ENCODE results near the gene OR4D2.
A peak's percentile ranks its signal among the peaks of the same experiment; 100 is the strongest.

OR4D2 gene

DNA sequence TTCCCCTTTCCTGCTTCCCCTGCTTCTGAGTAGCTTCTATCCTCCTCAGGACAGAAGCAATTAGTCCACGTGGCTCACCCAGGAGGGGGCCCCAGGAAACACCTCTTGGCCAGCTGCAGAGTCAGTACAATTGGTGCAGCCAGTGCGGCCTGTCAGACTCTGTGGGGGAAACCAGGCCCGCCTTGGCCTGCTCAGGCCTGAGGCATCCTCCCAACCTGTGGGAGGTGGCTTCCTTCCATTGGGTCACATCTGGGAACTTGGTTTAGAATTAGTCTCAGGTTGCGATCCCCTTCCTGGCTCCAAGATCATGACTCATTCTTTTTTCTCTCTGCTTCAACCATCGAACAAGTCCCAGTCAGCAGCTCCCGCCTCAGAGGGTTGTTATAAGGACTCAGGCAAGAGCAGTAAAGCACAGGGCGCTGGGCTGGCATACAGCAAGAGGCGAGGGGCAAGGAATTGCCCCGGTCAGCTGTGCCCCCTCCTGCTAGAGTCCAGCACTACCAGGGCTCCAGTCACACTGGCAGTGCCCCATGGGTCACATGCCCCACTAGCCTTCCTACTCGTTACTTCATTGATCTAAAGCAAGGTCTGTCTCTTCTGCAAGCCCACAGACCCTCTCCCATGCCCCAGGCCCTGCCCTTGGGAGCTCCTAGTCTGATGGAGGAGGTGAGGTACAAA is 17.7 kb downstream of the OR4D2 start:
- TF ChIP-seq, protein P1, sequence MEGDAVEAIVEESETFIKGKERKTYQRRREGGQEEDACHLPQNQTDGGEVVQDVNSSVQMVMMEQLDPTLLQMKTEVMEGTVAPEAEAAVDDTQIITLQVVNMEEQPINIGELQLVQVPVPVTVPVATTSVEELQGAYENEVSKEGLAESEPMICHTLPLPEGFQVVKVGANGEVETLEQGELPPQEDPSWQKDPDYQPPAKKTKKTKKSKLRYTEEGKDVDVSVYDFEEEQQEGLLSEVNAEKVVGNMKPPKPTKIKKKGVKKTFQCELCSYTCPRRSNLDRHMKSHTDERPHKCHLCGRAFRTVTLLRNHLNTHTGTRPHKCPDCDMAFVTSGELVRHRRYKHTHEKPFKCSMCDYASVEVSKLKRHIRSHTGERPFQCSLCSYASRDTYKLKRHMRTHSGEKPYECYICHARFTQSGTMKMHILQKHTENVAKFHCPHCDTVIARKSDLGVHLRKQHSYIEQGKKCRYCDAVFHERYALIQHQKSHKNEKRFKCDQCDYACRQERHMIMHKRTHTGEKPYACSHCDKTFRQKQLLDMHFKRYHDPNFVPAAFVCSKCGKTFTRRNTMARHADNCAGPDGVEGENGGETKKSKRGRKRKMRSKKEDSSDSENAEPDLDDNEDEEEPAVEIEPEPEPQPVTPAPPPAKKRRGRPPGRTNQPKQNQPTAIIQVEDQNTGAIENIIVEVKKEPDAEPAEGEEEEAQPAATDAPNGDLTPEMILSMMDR (IDR thresholded peaks at IDR 0.05; ENCODE audit: low read depth, low read length, missing control alignments): no peak
- H3K4me3 ChIP-seq (ENCODE audit: low read depth, low read length): no peak overlapping the region
- in situ Hi-C loops (cut with HindIII; ENCODE audit: low sequenced_read_pairs): no loop called here
- DNase-seq (ENCODE audit: low read depth): peak; percentile 86

DNA sequence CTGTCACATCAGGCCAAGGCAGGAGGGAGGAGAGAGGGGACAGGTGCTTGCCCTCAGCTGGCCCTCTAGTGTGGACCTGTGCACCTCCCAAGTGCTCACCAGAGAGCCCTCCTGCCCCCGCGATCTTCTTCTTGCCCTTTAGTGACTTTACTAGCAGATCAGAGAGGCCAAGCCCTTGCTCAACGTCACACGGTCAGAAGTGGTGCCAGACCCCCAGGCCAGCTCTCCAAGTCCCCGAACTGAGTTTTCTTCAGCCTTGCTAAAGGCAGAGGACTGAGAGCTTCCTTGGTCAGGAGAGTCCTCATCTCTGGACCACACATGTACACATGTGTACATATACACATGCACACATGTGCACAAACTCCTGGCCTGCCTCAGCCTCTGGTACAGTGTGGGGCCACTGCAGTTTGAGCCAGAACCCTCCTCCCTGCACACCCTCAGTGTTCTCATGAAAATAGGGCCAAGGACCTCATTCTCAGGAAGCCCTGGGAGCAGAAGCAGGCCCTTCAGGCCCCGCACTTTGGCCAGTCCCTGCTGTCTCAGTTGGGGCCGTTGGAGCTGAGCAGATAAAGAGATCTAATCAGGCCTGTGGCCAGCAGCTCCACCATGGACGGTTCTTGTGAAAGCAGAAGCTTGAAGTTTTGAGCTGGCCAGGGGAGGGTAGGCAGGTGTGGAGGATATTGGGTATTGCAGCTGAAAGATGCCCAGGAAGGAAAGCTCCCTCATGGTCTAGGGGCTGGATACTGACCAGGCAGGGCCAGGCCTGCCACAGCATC is 18.4 kb downstream of the OR4D2 start:
- DNase-seq (ENCODE audit: low read depth): no peak
- in situ Hi-C loops (cut with HindIII; ENCODE audit: low sequenced_read_pairs): no loop called here
- TF ChIP-seq, protein P1 (IDR thresholded peaks at IDR 0.05; ENCODE audit: low read depth, low read length, missing control alignments): no peak
- no peak overlapping the region for H3K4me3 ChIP-seq (ENCODE audit: low read depth, low read length)

DNA sequence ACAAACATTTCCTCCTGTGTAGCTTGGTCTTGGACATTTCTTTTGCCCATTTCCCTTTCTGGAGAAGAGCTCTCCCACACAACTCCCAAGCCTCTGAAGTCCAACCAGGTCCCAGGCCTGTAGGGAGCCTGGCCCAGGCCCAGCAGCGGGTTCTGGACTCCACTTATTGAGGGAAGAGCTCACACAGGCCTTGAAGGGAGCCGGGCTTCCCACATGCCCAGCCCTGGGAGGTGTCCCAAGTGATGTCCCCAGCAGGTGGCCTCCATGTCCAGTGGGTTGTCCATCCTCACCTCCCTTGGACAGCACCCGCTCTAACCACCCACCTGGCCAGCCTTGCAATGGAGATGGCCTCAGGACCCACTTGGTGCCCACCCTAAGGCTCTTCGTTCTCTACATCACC is 19.8 kb downstream of the OR4D2 start:
- no peak overlapping the region for H3K4me3 ChIP-seq (ENCODE audit: low read depth, low read length)
- in situ Hi-C loops (cut with HindIII; ENCODE audit: low sequenced_read_pairs): no loop called here
- no peak for DNase-seq (ENCODE audit: low read depth)
- TF ChIP-seq, protein P1 (IDR thresholded peaks at IDR 0.05; ENCODE audit: low read depth, low read length, missing control alignments): no peak

DNA sequence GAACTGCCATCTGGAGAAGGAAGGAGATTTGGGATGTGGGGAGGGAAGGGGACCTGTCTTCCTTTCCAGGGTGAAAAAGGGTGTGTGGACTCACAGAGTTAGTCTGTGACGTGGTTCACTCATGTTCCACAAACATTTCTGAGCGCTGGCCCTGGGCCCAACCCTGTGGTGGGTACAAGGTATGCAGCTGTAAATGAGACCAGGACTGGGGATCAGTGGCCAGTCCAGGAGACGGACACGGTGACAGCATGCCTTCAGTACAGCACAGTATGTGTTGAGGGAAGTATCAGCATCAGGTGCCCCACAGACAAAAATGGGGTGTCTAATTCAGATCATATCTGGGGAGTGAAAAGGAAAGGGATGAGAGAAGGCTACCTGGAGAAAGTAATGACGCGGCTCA is 20.3 kb downstream of the OR4D2 start:
- DNase-seq (ENCODE audit: low read depth): no peak
- in situ Hi-C loops (cut with HindIII; ENCODE audit: low sequenced_read_pairs): no loop called here
- TF ChIP-seq, protein P1 (IDR thresholded peaks at IDR 0.05; ENCODE audit: low read depth, low read length, missing control alignments): no peak
- no peak overlapping the region for H3K4me3 ChIP-seq (ENCODE audit: low read depth, low read length)

DNA sequence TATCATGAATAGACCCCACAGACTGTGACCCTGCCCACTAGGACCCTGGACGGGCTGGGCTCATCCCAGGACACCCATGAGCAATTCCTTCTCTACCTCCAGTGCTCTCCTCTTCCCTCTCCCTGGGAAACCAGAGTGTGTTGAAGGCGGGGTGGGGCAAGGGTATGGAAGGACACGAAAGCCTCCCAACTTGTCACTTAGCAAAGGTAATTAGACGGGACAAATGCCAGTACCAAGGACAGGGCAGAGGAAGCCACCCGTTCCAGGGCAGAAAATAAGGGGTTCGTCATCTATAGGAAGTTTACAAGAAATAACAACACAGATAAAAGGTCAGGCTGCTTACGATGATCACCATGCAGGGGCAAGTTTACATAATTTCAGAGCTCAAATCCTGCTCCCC is 20.9 kb downstream of the OR4D2 start:
- no peak for DNase-seq (ENCODE audit: low read depth)
- TF ChIP-seq, protein P1 (IDR thresholded peaks at IDR 0.05; ENCODE audit: low read depth, low read length, missing control alignments): no peak
- in situ Hi-C loops (cut with HindIII; ENCODE audit: low sequenced_read_pairs): no loop called here
- no peak overlapping the region for H3K4me3 ChIP-seq (ENCODE audit: low read depth, low read length)

DNA sequence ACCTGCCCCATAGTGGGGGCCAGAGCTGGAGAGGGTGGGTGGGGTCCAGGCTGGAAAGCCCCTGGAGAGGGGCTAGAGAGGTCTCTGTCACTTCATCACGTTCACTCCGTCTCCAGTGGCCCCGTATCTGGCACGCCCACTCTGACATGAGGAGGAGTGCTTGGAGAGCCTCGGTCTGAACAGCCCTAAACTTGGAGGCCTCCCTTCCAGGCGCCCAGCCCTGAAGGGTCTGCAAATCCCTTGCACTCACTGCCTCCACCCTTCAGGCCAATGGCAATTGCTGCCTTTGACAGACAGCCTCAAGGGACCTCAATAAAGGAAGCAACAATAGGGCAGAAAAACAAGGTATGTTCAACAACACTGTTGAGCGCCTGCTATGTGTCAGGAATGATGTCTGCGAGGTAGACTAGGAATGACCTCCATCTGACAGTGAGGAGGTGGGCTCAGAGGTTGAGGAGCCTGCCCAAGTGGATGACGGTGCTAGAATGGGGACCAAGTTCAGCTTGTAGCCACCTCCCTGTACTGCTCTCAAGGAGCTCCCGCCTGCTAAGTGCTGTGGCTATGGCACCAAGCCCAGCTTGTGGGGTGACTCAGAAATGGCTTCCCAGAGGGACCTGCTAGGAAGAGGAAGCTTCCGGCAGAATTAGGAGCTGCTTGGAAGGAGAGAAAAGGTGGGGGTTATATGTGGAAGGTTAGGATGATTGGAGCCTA is 22.8 kb downstream of the OR4D2 start:
- peak; percentile 84 for DNase-seq (ENCODE audit: low read depth)
- in situ Hi-C loops (cut with HindIII; ENCODE audit: low sequenced_read_pairs): no loop called here
- TF ChIP-seq, protein P1 (IDR thresholded peaks at IDR 0.05; ENCODE audit: low read depth, low read length, missing control alignments): no peak
- no peak overlapping the region for H3K4me3 ChIP-seq (ENCODE audit: low read depth, low read length)

Measured in astrocyte of the cerebellum (primary cell).